GM21526 (cell line): Measurements from ENCODE around the gene SKI.
"Not testable (repeated sequence)": the region's sequence is repeated elsewhere in the genome, so short reads cannot be mapped to it uniquely, and the experiment has no call there.

Experiments
- ATAC-seq: cut with Tn5 transposase; IDR thresholded peaks from one replicate; pipeline ENCODE4 v1.9.1; 2021; ENCODE audit warnings: moderate library complexity; ENCODE audit not compliant: unreplicated experiment, low FRiP score

The SKI gene

GRCh38 chr1:2257245-2257627, 29.1 kb downstream of the SKI start:
- ATAC-seq: no peak

- no peak for ATAC-seq
Observed at GRCh38 chr1:2258122-2258681, 30.1 kb downstream of the SKI start.

GRCh38 chr1:2258996-2259395, 30.9 kb downstream of the SKI start:
- ATAC-seq: no peak

GRCh38 chr1:2259668-2260402, 31.7 kb downstream of the SKI start:
- no peak for ATAC-seq

GRCh38 chr1:2260470-2260869, 32.4 kb downstream of the SKI start:
- not testable (repeated sequence) for ATAC-seq

- no peak for ATAC-seq
Observed at GRCh38 chr1:2260917-2261316, 32.8 kb downstream of the SKI start.

GRCh38 chr1:2261476-2262395, 33.6 kb downstream of the SKI start:
- not testable (repeated sequence) for ATAC-seq

- ATAC-seq: no peak
Observed at GRCh38 chr1:2266301-2266975, 38.3 kb downstream of the SKI start.

GRCh38 chr1:2267051-2267830, 39.1 kb downstream of the SKI start:
- ATAC-seq: no peak

GRCh38 chr1:2267862-2268261, 39.7 kb downstream of the SKI start:
- no peak for ATAC-seq

GRCh38 chr1:2268285-2269056, 40.4 kb downstream of the SKI start:
- no peak for ATAC-seq

GRCh38 chr1:2269193-2269921, 41.2 kb downstream of the SKI start:
- no peak for ATAC-seq

GRCh38 chr1:2269922-2270259, 41.8 kb downstream of the SKI start:
- ATAC-seq: no peak

GRCh38 chr1:2270260-2271100, 42.4 kb downstream of the SKI start:
- ATAC-seq: no peak

GRCh38 chr1:2271211-2271721, 43.1 kb downstream of the SKI start:
- ATAC-seq: no peak

GRCh38 chr1:2271841-2272655, 43.9 kb downstream of the SKI start:
- ATAC-seq: no peak
